OCI-LY3 (cell line): ENCODE data around the gene GSK3B.

ENCODE experiments used
- H2AFZ ChIP-seq: fragments of 200-600, 300-600 bp; shearing (Covaris generic); 2 replicates; pipeline ENCODE4 v1.6.0; 2014; ENCODE audit warnings: antibody characterized with exemption, low read depth, low read length
- H3K27ac ChIP-seq: fragments of 200-600, 300-600 bp; sonication (generic); 2 replicates; pipeline ENCODE4 v1.5.1; 2014; ENCODE audit warnings: mild to moderate bottlenecking, low read length, moderate library complexity, mixed read lengths
- H3K27me3 ChIP-seq: fragments of 200-600, 300-600 bp; sonication (generic); 2 replicates; pipeline ENCODE4 v1.6.1; 2014; ENCODE audit warnings: low read depth, low read length, mixed read lengths
- H3K36me3 ChIP-seq: fragments of 200-600, 300-600 bp; sonication (generic); replicated peaks from 2 replicates; pipeline ENCODE3; 2014; ENCODE audit warnings: low read depth, low read length, mixed read lengths
- H3K4me1 ChIP-seq: fragments of 300-600, 200-600 bp; sonication (generic); 2 replicates; pipeline ENCODE4 v1.6.1; 2014; ENCODE audit warnings: low read length, mixed read lengths
- H3K4me2 ChIP-seq: fragments of 200-600, 300-600 bp; sonication (generic); 2 replicates; pipeline ENCODE4 v1.6.1; 2014; ENCODE audit warnings: low read length, mixed read lengths
- H3K4me3 ChIP-seq: fragments of 300-600, 200-600 bp; sonication (generic); 2 replicates; pipeline ENCODE4 v1.5.1; 2014; ENCODE audit warnings: antibody characterized with exemption, mild to moderate bottlenecking, low read length, moderate library complexity
- H3K79me2 ChIP-seq: fragments of 300-600, 200-600 bp; shearing (Covaris generic); 2 replicates; pipeline ENCODE4 v1.6.1; 2014; ENCODE audit warnings: mild to moderate bottlenecking, low read length, mixed read lengths
- H3K9ac ChIP-seq: fragments of 300-600, 200-600 bp; shearing (Covaris generic); 2 replicates; pipeline ENCODE4 v1.6.0; 2014; ENCODE audit warnings: mild to moderate bottlenecking, low read length, moderate library complexity
- H3K9me3 ChIP-seq: fragments of 200-600, 300-600 bp; shearing (Covaris generic); 2 replicates; pipeline ENCODE4 v1.6.1; 2014; ENCODE audit warnings: low read length, mixed read lengths; ENCODE audit not compliant: insufficient read depth
- H4K20me1 ChIP-seq: fragments of 200-600, 300-600 bp; sonication (generic); 2 replicates; pipeline ENCODE4 v1.6.1; 2016; ENCODE audit warnings: low read length, mixed read lengths; ENCODE audit not compliant: insufficient read depth
- CTCF ChIP-seq: fragments of 200-600, 300-600 bp; sonication (generic); IDR thresholded peaks from 2 replicates; pipeline ENCODE4 v1.5.1; 2014; ENCODE audit warnings: antibody characterized with exemption, low read length, low read depth
- EZH2phosphoT487 ChIP-seq: fragments of 200-600 bp; shearing (Covaris generic); IDR thresholded peaks from 2 replicates; pipeline ENCODE4 v1.6.1; 2018; ENCODE audit warnings: antibody characterized with exemption, mixed run types, low read depth

The GSK3B gene

GRCh38 chr3:120129051-120129450 is 34.8 kb upstream of the GSK3B start:
- Histone ChIP-seq H3K9me3 (no peaks in the 10 kb centered on the region), H2AFZ (no peak overlapping the region), H4K20me1 (no peaks in the 10 kb centered on the region), H3K36me3 (no peaks in the 10 kb centered on the region), H3K9ac (no peak overlapping the region), H3K4me1 (no peaks in the 10 kb centered on the region), H3K79me2 (no peaks in the 10 kb centered on the region), H3K27me3 (no peaks in the 10 kb centered on the region), H3K27ac (no peak overlapping the region), H3K4me3 (no peak overlapping the region), H3K4me2 (no peak overlapping the region)
- no peak for TF ChIP-seq CTCF
- no peak for TF ChIP-seq EZH2phosphoT487

GRCh38 chr3:120125992-120126391 is 31.7 kb upstream of the GSK3B start:
- Histone ChIP-seq H3K27me3 (no peaks in the 10 kb centered on the region), H3K79me2 (no peaks in the 10 kb centered on the region), H3K9ac (no peak overlapping the region), H3K9me3 (no peaks in the 10 kb centered on the region), H3K4me2 (no peak overlapping the region), H2AFZ (0 out of 2 replicates have a peak overlapping the region, but pooled peaks have one; percentile 30), H3K27ac (no peak overlapping the region), H4K20me1 (no peaks in the 10 kb centered on the region), H3K36me3 (no peaks in the 10 kb centered on the region), H3K4me1 (no peaks in the 10 kb centered on the region), H3K4me3 (no peak overlapping the region)
- TF ChIP-seq CTCF = no peak
- no peak for TF ChIP-seq EZH2phosphoT487

GRCh38 chr3:120119846-120120510 is 25.7 kb upstream of the GSK3B start:
- no peaks in the 10 kb centered on the region for H3K79me2 ChIP-seq
- H3K4me3 ChIP-seq = no peak overlapping the region
- no peak overlapping the region for H3K27ac ChIP-seq
- H3K9ac ChIP-seq = no peak overlapping the region
- H3K9me3 ChIP-seq = no peaks in the 10 kb centered on the region
- no peaks in the 10 kb centered on the region for H3K27me3 ChIP-seq
- TF ChIP-seq CTCF (no peak), EZH2phosphoT487 (no peak)
- H2AFZ ChIP-seq = no peak overlapping the region
- no peaks in the 10 kb centered on the region for H3K4me1 ChIP-seq
- no peaks in the 10 kb centered on the region for H4K20me1 ChIP-seq
- H3K4me2 ChIP-seq = no peak overlapping the region
- H3K36me3 ChIP-seq = no peaks in the 10 kb centered on the region

- Histone ChIP-seq H3K27me3 (no peaks in the 10 kb centered on the region), H2AFZ (no peak overlapping the region), H3K4me3 (no peak overlapping the region), H3K9me3 (no peaks in the 10 kb centered on the region), H3K36me3 (no peaks in the 10 kb centered on the region), H3K4me2 (no peak overlapping the region), H3K4me1 (no peaks in the 10 kb centered on the region), H3K9ac (no peak overlapping the region), H3K79me2 (no peaks in the 10 kb centered on the region), H4K20me1 (no peaks in the 10 kb centered on the region), H3K27ac (no peak overlapping the region)
- TF ChIP-seq CTCF (no peak), EZH2phosphoT487 (no peak)
Observed at GRCh38 chr3:120114981-120115380, 20.7 kb upstream of the GSK3B start.
